ENCODE results near the gene ATP7A.

The ATP7A gene

GRCh38 chrX:77945910-77946545 is 35.5 kb downstream of the ATP7A start:
- no peak for DNase-seq (ENCODE audit: low spot score)

GRCh38 chrX:77946571-77946970 is 36.1 kb downstream of the ATP7A start:
- DNase-seq (ENCODE audit: low spot score): no peak

GRCh38 chrX:77949840-77950239 is 39.3 kb downstream of the ATP7A start:
- DNase-seq (ENCODE audit: low spot score): no peak

GRCh38 chrX:77952173-77952572 is 41.7 kb downstream of the ATP7A start:
- DNase-seq (ENCODE audit: low spot score): no peak

- no peak for DNase-seq (ENCODE audit: low spot score)
These were observed 42.8 kb downstream of the ATP7A start for GRCh38 chrX:77953302-77953701.

- DNase-seq (ENCODE audit: low spot score): no peak
These were observed 43.2 kb downstream of the ATP7A start for GRCh38 chrX:77953708-77954107.

GRCh38 chrX:77960567-77960966 is 50.1 kb downstream of the ATP7A start:
- DNase-seq (ENCODE audit: low spot score): no peak

GRCh38 chrX:77961063-77961462 is 50.6 kb downstream of the ATP7A start:
- DNase-seq (ENCODE audit: low spot score): no peak

- no peak for DNase-seq (ENCODE audit: low spot score)
These were observed 51.8 kb downstream of the ATP7A start for GRCh38 chrX:77962068-77962902.

- no peak for DNase-seq (ENCODE audit: low spot score)
These were observed 55.9 kb downstream of the ATP7A start for GRCh38 chrX:77966361-77966760.

- DNase-seq (ENCODE audit: low spot score): no peak
These were observed 57.1 kb downstream of the ATP7A start for GRCh38 chrX:77967631-77968030.

- no peak for DNase-seq (ENCODE audit: low spot score)
These were observed 59.0 kb downstream of the ATP7A start, which contains the start of gene PGAM4 for GRCh38 chrX:77969538-77969937. PGAM4 (minus strand) TSS chrX:77969638; CDS start chrX:77969638, 0 bp downstream.

GRCh38 chrX:77975755-77976154 is 65.3 kb downstream of the ATP7A start:
- DNase-seq (ENCODE audit: low spot score): no peak

GRCh38 chrX:77977095-77977494 is 66.6 kb downstream of the ATP7A start:
- no peak for DNase-seq (ENCODE audit: low spot score)

GRCh38 chrX:77977518-77977917 is 67.0 kb downstream of the ATP7A start:
- no peak for DNase-seq (ENCODE audit: low spot score)

GRCh38 chrX:77979870-77980269 is 69.4 kb downstream of the ATP7A start:
- no peak for DNase-seq (ENCODE audit: low spot score)

GRCh38 chrX:78011846-78012245 is 101.4 kb downstream of the ATP7A start:
- no peak for DNase-seq (ENCODE audit: low spot score)

GRCh38 chrX:78019586-78020483 is 109.3 kb downstream of the ATP7A start:
- DNase-seq (ENCODE audit: low spot score): no peak

GRCh38 chrX:78024349-78025059 is 114.0 kb downstream of the ATP7A start:
- peak; percentile 40 for DNase-seq (ENCODE audit: low spot score)

GRCh38 chrX:78027798-78028197 is 117.3 kb downstream of the ATP7A start:
- no peak for DNase-seq (ENCODE audit: low spot score)

- DNase-seq (ENCODE audit: low spot score): peak; percentile 39
These were observed 119.2 kb downstream of the ATP7A start for GRCh38 chrX:78029663-78030062.

GRCh38 chrX:78035061-78035460 is 124.6 kb downstream of the ATP7A start:
- DNase-seq (ENCODE audit: low spot score): no peak

Measured in NAMALWA (cell line).